ENCODE results near the gene GDF9. TPM values are rescaled to one million over a fixed set of nuclear protein-coding genes. Genes with fewer than 3 reads are reported as not detected.

The GDF9 gene
- total RNA-seq, 1 experiment from 2014 or later, result 0.42 TPM

GRCh38 chr5:132868754-132869153, 2.5 kb upstream of the GDF9 start:
- Mint-ChIP-seq H3K9me3 (no peaks in the 10 kb centered on the region), H3K27me3 (ENCODE audit: low read depth) (peaks cover 3% of the 10 kb centered on the region; the same call in 1 of the 2 replicates), H3K27ac (no peak overlapping the region), H3K4me3 (peak overlapping the region; percentile 100; the same call in 1 of the 2 replicates), H3K36me3 (peaks cover 27% of the 10 kb centered on the region), H3K4me1 (peaks cover 22% of the 10 kb centered on the region)
- ATAC-seq (no peak), DNase-seq (ENCODE audit: low spot score) (no peak)
- POLR2A ChIA-PET, result interaction anchor here (0.7 kb wide), 1 partner anchor 453 kb away, joined by 9 read pairs; no protein-coding TSS in a partner anchor
- CTCF ChIA-PET, result interaction anchor here (0.7 to 1.2 kb wide), 3 partner anchors 38 to 404 kb away, joined by 3 to 4 read pairs (median 4); partner anchors contain the start of gene SHROOM1
- TF ChIP-seq NFATC4 (CRISPR knock-in tag; IDR thresholded peaks at IDR 0.05), result no peak
- no peak for TF ChIP-seq NR2C2 (CRISPR knock-in tag; IDR thresholded peaks at IDR 0.05)
- TF ChIP-seq ZBTB43 (CRISPR knock-in tag; IDR thresholded peaks at IDR 0.05), result no peak
- no peak for TF ChIP-seq PREB (CRISPR knock-in tag; IDR thresholded peaks at IDR 0.05; ENCODE audit: borderline replicate concordance)
- TF ChIP-seq JAZF1 (CRISPR knock-in tag; IDR thresholded peaks at IDR 0.05), result no peak
- TF ChIP-seq ZNF219 (CRISPR knock-in tag; IDR thresholded peaks at IDR 0.05; ENCODE audit: borderline replicate concordance), result no peak
- TF ChIP-seq ZNF671 (CRISPR knock-in tag; IDR thresholded peaks at IDR 0.05), result no peak
- no peak for TF ChIP-seq ZBTB21 (CRISPR knock-in tag; IDR thresholded peaks at IDR 0.05; ENCODE audit: borderline replicate concordance)
- no peak for TF ChIP-seq SMAD4 (CRISPR knock-in tag; IDR thresholded peaks at IDR 0.05)
- no peak for TF ChIP-seq ZNF512 (CRISPR knock-in tag; IDR thresholded peaks at IDR 0.05; ENCODE audit: borderline replicate concordance)
- no peak for TF ChIP-seq E2F5 (CRISPR knock-in tag; IDR thresholded peaks at IDR 0.05)
- no peak for TF ChIP-seq NR1H2 (CRISPR knock-in tag; IDR thresholded peaks at IDR 0.05)
- no peak for TF ChIP-seq ZNF425 (CRISPR knock-in tag; conservative IDR thresholded peaks at IDR 0.05)
- no peak for TF ChIP-seq MLX (CRISPR knock-in tag; IDR thresholded peaks at IDR 0.05)
- TF ChIP-seq ZNF423 (CRISPR knock-in tag; IDR thresholded peaks at IDR 0.05), result no peak
- no peak for TF ChIP-seq ZMAT4 (CRISPR knock-in tag; IDR thresholded peaks at IDR 0.05)
- TF ChIP-seq ESRRA (CRISPR knock-in tag; IDR thresholded peaks at IDR 0.05; ENCODE audit: borderline replicate concordance), result no peak
